ENCODE results near the gene OR6S1. TPM values are rescaled to one million over a fixed set of nuclear protein-coding genes. Genes with fewer than 3 reads are reported as not detected.
"Not testable (repeated sequence)": the region's sequence is repeated elsewhere in the genome, so short reads cannot be mapped to it uniquely, and the experiment has no call there.

The OR6S1 gene
- total RNA-seq, 2 donors from 2014 or later = not detected

GRCh38 chr14:20631880-20632389 is 9.6 kb downstream of the OR6S1 start:
- no peaks in the 10 kb centered on the region for H3K36me3 Mint-ChIP-seq
- peaks cover 33 to 38% of the 10 kb centered on the region in 2 donors for H3K4me1 Mint-ChIP-seq (ENCODE audit: low read depth in 2 of 2)
- no peak for DNase-seq (ENCODE audit: low spot score)

DNA sequence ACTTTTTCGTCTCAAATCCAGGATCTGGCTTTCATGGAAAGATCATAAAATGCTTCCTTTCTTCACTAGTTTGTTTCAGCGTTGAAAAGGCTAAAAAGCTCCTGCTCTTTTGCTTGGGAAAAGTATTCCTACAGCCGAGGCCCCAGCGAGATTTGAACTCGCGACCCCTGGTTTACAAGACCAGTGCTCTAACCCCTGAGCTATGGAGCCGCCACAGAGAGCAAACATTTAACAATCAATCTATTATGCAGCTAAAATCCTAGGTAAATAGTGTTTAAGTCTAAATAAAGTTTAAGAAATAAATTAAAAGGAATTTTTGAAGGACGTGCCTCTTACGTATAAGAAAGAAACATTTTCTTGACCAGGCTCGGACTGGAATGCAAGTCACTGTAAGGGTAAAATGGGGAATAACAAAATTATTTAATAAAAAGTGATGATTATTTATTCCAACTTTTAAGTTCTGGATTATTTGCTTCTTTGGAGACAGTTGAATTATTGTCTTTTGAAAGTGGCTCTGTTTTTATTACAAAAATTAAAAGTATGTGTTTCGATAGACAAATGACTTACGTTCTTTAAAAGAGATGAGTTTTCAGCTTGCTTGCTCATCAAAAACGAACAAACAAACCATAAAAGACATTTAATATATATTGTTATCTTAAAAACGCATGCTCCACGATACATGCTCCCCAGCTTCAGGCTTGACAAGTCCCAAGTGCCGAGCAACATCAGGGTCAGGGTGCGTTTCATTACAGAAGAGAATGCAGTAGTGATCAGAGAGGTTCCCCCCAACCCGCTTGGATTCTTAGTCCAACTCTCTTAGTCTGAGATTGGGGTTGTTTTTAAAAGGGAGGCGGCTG is 10.2 kb downstream of the OR6S1 start:
- peaks cover 41 to 49% of the 10 kb centered on the region in 2 donors for H3K27me3 Mint-ChIP-seq
- ATAC-seq = peak; percentile 30 to 53
- no peak for DNase-seq (ENCODE audit: low spot score)
- H3K4me3 Mint-ChIP-seq = peak overlapping the region; percentile 84
- H3K27ac Mint-ChIP-seq = peak overlapping the region; percentile 67 to 77
- H3K36me3 Mint-ChIP-seq = no peaks in the 10 kb centered on the region
- no peaks in the 10 kb centered on the region for H3K9me3 Mint-ChIP-seq
- peaks cover 33 to 38% of the 10 kb centered on the region in 2 donors for H3K4me1 Mint-ChIP-seq (ENCODE audit: low read depth in 2 of 2)

More at GRCh38 chr14:20631880-20632389, 9.6 kb downstream of the OR6S1 start:
- Mint-ChIP-seq H3K27ac (no peak overlapping the region), H3K4me3 (peak overlapping the region; percentile 84), H3K9me3 (no peaks in the 10 kb centered on the region), H3K27me3 (peaks cover 42 to 46% of the 10 kb centered on the region in 2 donors)
- no peak for ATAC-seq

DNA sequence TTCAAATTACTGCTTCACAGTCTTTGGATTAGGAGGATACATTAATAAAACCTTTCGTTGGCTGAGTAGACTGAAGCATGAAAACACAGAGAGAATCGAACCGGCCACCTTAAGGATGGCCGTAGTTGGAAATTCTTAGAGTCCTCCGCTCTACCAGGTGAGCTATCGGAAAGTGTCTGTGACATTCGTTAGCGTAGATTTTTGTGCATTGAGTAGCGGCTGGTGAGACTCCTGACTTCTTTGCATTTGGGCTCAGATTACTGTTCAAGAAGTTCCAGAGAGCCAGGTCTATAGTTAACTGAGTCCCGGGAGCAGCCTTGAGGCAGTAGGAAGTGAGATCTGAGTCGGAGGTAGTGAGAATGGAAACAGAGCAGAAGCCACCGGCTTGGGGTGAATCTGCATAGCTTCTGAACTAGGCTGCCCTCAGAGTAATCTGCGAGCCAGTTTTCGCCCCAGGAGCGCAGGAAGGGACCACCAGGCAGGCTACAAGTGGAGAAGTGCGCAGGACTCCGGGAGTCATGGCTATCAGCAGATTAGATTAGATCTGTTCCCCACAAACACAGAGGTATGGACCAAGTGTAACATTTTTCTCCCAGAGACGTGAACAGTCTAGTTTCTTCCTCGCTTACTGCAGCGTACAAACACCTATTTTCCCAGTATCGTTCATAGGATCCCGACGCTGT is 11.0 kb downstream of the OR6S1 start:
- peaks cover 36 to 43% of the 10 kb centered on the region in 2 donors for H3K4me1 Mint-ChIP-seq (ENCODE audit: low read depth in 2 of 2)
- no peaks in the 10 kb centered on the region for H3K36me3 Mint-ChIP-seq
- DNase-seq (ENCODE audit: low spot score) (no peak), ATAC-seq (peak; percentile 25 to 39)
- H3K9me3 Mint-ChIP-seq = no peaks in the 10 kb centered on the region
- peak overlapping the region; percentile 80 for H3K4me3 Mint-ChIP-seq
- H3K27ac Mint-ChIP-seq = peak overlapping the region; percentile 67 to 77
- H3K27me3 Mint-ChIP-seq = peaks cover 36 to 42% of the 10 kb centered on the region in 2 donors

DNA sequence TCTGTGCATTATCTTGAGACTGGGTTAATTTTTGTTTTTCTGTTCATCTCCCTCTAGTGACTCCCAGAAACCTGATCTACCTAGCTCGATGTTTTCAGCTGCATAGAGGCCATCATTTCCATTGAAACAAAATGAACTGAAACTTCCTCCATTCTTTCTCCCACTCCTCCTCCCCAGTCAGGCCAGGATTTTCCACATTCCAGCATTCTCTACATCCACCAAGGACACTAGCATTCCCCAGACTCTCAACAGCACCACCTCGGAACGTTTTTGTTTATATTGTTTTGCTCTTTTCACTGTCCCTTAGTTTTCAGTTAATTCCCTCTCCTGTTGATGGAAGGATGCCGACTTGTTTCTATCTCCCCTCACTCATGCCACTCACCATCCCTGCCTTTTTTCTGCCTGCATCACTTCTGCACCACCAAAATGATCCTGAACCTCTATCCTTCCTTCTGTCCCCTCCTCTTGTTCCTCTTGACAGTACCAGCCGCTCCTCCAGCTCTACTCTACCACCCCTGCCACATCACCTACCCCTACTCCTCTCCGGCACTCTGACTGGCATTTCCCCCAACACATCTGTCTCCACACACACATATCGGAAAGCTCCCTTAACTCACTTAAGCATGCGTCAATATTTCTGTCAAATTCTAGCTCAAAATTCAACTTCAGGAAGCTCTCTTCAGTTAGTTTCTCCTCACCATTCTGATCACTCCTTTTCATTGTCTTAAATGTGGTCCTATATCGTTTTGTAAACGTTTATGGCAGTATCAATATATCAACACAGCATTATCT is 13.2 kb downstream of the OR6S1 start:
- peak overlapping the region; percentile 3 for H3K4me3 Mint-ChIP-seq
- H3K27ac Mint-ChIP-seq = no peak overlapping the region
- peaks cover 37 to 38% of the 10 kb centered on the region in 2 donors for H3K27me3 Mint-ChIP-seq
- DNase-seq (ENCODE audit: low spot score) (no peak), ATAC-seq (no peak)
- no peaks in the 10 kb centered on the region for H3K36me3 Mint-ChIP-seq
- H3K9me3 Mint-ChIP-seq = no peaks in the 10 kb centered on the region
- peaks cover 51 to 55% of the 10 kb centered on the region in 2 donors for H3K4me1 Mint-ChIP-seq (ENCODE audit: low read depth in 2 of 2)

GRCh38 chr14:20627346-20628027 is 14.0 kb downstream of the OR6S1 start:
- H3K4me3 Mint-ChIP-seq = no peak overlapping the region
- no peak for ATAC-seq
- H3K9me3 Mint-ChIP-seq = no peaks in the 10 kb centered on the region

GRCh38 chr14:20626274-20626673 is 15.2 kb downstream of the OR6S1 start:
- ATAC-seq (no peak), DNase-seq (ENCODE audit: low spot score) (no peak)
- Mint-ChIP-seq H3K4me3 (no peak overlapping the region), H3K27me3 (peaks cover 37 to 53% of the 10 kb centered on the region in 2 donors), H3K9me3 (no peaks in the 10 kb centered on the region), H3K27ac (no peak overlapping the region), H3K4me1 (ENCODE audit: low read depth in 2 of 2) (peaks cover 48 to 56% of the 10 kb centered on the region in 2 donors), H3K36me3 (no peaks in the 10 kb centered on the region)

More at GRCh38 chr14:20627346-20628027, 14.0 kb downstream of the OR6S1 start:
- peaks cover 37 to 44% of the 10 kb centered on the region in 2 donors for H3K27me3 Mint-ChIP-seq
- DNase-seq (ENCODE audit: low spot score) = no peak
- no peak overlapping the region for H3K27ac Mint-ChIP-seq
- no peaks in the 10 kb centered on the region for H3K36me3 Mint-ChIP-seq
- H3K4me1 Mint-ChIP-seq (ENCODE audit: low read depth in 2 of 2) = peaks cover 50 to 55% of the 10 kb centered on the region in 2 donors

- Mint-ChIP-seq H3K9me3 (no peaks in the 10 kb centered on the region), H3K4me1 (ENCODE audit: low read depth in 2 of 2) (peaks cover 39 to 45% of the 10 kb centered on the region in 2 donors)
Measured at GRCh38 chr14:20624495-20625070, 16.9 kb downstream of the OR6S1 start.

DNA sequence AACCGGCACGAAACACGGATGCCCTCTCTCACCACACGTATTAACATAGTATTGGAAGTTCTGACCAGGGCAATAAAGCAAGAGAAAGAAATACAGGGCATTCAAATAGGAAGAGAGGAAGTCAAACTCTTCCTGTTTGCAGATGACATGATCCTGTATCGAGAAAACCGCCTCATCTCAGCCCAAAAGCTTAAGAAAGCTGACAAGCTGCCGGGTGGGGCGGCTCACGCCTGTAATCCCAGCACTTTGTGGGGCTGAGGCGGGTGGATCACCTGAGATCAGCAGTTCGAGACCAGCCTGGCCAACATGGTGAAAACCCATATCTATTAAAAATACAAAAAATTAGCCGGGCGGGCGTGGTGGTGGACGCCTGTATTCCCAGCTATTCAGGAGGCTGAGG is 17.7 kb downstream of the OR6S1 start:
- no peak for DNase-seq (ENCODE audit: low spot score)

More at GRCh38 chr14:20624495-20625070, 16.9 kb downstream of the OR6S1 start:
- peaks cover 26 to 48% of the 10 kb centered on the region in 2 donors for H3K27me3 Mint-ChIP-seq
- no peaks in the 10 kb centered on the region for H3K36me3 Mint-ChIP-seq
- H3K27ac Mint-ChIP-seq = peak overlapping the region; percentile 87 to 88
- ATAC-seq = peak; percentile 74 to 78
- no peak for DNase-seq (ENCODE audit: low spot score)
- peak overlapping the region; percentile 77 for H3K4me3 Mint-ChIP-seq

DNA sequence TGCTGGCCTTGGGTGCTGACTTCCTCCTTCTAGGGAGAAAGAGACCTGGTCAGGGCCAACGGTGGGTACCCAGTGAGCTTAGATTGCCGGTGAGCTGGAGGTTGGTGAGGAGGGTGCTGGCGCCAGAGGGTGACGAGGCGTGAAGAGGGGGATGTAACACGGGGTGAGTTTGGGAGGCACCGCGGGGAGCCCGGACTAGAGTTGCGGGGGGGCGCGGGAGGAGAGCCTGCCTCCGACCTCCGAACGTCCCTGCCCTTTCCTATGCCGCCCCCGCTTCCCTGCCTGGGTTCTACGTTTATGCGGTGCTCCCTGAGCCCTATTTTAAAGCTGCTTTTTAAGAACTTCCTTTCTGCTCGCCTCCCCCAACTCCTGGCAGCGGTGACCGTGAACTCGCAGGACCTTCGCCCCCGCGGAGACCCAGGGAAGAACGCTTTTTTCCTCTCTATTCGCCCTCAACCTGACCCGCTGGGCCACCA is 18.6 kb downstream of the OR6S1 start:
- no peaks in the 10 kb centered on the region for H3K36me3 Mint-ChIP-seq
- H3K9me3 Mint-ChIP-seq = no peaks in the 10 kb centered on the region
- no peak for DNase-seq (ENCODE audit: low spot score)
- H3K4me1 Mint-ChIP-seq (ENCODE audit: low read depth in 2 of 2) = peaks cover 39 to 47% of the 10 kb centered on the region in 2 donors
- peak overlapping the region in 1 of 2 donors; percentile 21 for H3K27ac Mint-ChIP-seq
- peak overlapping the region; percentile 42 for H3K4me3 Mint-ChIP-seq
- H3K27me3 Mint-ChIP-seq = peaks cover 15 to 40% of the 10 kb centered on the region in 2 donors
- ATAC-seq = no peak

More for the DNA sequence above, 17.7 kb downstream of the OR6S1 start:
- no peak for ATAC-seq
- Mint-ChIP-seq H3K4me1 (ENCODE audit: low read depth in 2 of 2) (peaks cover 39 to 46% of the 10 kb centered on the region in 2 donors), H3K27ac (peak overlapping the region in 1 of 2 donors; percentile 88), H3K4me3 (peak overlapping the region; percentile 77), H3K9me3 (no peaks in the 10 kb centered on the region), H3K27me3 (peaks cover 24 to 48% of the 10 kb centered on the region in 2 donors), H3K36me3 (no peaks in the 10 kb centered on the region)

DNA sequence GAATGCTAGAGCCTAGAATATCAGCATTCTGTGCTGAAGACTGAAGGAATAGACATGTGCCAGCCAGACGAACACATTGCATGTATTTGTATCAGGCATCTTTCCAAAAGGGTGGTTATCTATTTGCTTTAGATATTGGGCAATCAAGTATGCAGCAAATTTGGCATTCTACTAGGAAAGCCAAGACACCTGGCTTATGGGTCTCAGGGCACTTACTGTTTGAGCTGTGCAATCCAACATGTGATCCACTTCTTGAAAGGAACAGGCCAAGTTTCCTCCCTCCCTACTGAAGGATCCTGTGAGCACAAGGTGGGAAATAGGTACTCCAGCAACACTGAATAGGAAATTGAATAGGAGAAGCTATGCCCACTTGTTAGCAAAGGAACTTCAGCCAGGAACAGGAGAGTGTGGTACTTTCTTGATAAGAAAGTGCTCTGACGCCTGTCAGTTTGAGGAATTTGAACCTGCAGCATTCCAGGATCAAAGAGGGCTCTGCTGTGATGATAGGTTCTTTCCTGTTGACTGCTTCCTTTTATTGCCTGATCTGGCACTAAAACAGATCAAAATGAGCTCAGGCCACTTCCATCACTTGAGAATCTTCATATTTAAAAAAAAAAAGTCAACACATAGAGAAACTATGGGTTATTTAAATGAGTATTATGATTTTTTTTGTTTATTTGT is 20.6 kb downstream of the OR6S1 start:
- DNase-seq (ENCODE audit: low spot score) (no peak), ATAC-seq (no peak)
- Mint-ChIP-seq H3K4me1 (ENCODE audit: low read depth in 2 of 2) (peaks cover 42 to 52% of the 10 kb centered on the region in 2 donors), H3K36me3 (no peaks in the 10 kb centered on the region), H3K27me3 (peaks cover 0 to 28% of the 10 kb centered on the region in 2 donors), H3K27ac (no peak overlapping the region), H3K9me3 (no peaks in the 10 kb centered on the region), H3K4me3 (no peak overlapping the region)

DNA sequence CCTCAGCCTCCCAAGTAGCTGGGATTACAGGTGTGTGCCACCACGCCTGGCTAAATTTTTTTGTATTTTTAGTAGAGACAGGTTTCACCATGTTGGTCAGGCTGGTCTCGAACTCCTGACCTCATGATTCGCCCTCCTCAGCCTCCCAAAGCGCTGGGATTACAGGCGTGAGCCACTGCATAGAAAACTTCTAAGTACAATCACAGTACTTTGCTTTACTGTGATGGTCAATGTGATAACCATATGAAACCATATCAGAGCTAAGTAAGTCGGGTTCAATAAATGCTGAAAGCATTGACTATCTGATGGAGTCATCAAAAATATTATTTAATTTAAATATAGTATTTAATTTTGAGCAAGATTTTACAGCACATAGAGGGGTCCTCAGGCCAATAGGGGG is 21.8 kb downstream of the OR6S1 start:
- Mint-ChIP-seq H3K4me1 (ENCODE audit: low read depth in 2 of 2) (peaks cover 31 to 49% of the 10 kb centered on the region in 2 donors), H3K27me3 (peaks cover 0 to 22% of the 10 kb centered on the region in 2 donors)
- ATAC-seq; DNase-seq (ENCODE audit: low spot score); H3K4me3 Mint-ChIP-seq; H3K36me3 Mint-ChIP-seq; H3K9me3 Mint-ChIP-seq; H3K27ac Mint-ChIP-seq: not testable (repeated sequence)

DNA sequence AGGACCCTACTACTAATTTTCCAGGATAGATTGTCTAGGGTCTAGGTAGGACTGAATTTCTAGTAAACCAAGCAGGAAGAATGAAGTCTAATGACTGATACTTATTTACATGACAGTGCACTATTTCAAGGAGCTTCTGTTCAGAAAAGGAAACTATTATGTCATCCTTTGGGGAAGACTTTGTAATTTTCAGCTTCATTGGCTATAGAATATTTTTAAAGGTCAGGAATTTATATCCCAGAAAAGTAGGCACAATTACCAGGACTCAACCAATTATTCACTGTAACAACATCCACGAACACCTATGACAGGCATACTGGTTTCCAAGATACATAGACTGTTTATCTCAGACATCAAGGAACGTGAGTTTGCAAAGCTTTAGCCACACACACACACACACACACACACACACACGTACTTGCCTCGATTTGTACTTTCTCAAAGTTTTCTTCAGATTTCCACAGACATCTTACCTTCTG is 23.2 kb downstream of the OR6S1 start:
- Mint-ChIP-seq H3K9me3 (no peaks in the 10 kb centered on the region), H3K4me3 (peak overlapping the region; percentile 59), H3K4me1 (ENCODE audit: low read depth in 2 of 2) (peaks cover 23 to 41% of the 10 kb centered on the region in 2 donors), H3K36me3 (no peaks in the 10 kb centered on the region), H3K27ac (peak overlapping the region; percentile 66 to 68), H3K27me3 (peaks cover 0 to 14% of the 10 kb centered on the region in 2 donors)
- DNase-seq (ENCODE audit: low spot score) (no peak), ATAC-seq (no peak)

Measured in natural killer cell treated with Interleukin-12 subunit alpha and Interleukin-12 subunit beta and Interleukin-15 and Interleukin-18, amount 100 ng/mL, for 72 hours (primary cell).